Gastrocnemius medialis (tissue), 4 donors: Measurements from ENCODE around the gene BMPR1A.
"Not testable (repeated sequence)": the region's sequence is repeated elsewhere in the genome, so short reads cannot be mapped to it uniquely, and the experiment has no call there.

Experiments
- CTCF ChIP-seq, 5 experiments: fragments of 450-650 bp in 3 of 5; fragments of 200-600 bp in 2 of 5; sonication (generic) in 2 of 5; IDR thresholded peaks in 4 of 5; conservative IDR thresholded peaks in 1 of 5; 1 replicate in 4 of 5; 2 replicates in 1 of 5; pipeline ENCODE4 v1.5.1; 2016 to 2019; ENCODE audit warnings: antibody characterized with exemption in 5 of 5, mild to moderate bottlenecking in 3 of 5, moderate library complexity in 3 of 5
- POLR2A ChIP-seq, 2 donors: fragments of 450-650 bp; IDR thresholded peaks; one replicate each; pipeline ENCODE4 v1.6.1; 2017; ENCODE audit warnings: antibody characterized with exemption in 2 of 2, mild to moderate bottlenecking in 2 of 2, moderate library complexity in 2 of 2

- TF ChIP-seq CTCF (IDR thresholded peaks at IDR 0.05 in 4 of 5, conservative IDR thresholded peaks at IDR 0.05 in 1 of 5); POLR2A (IDR thresholded peaks at IDR 0.05): not testable (repeated sequence)
Observed at GRCh38 chr10:86952697-86953096, 196.3 kb downstream of the BMPR1A start.
